Testis (tissue), 2 donors: ENCODE measurements around the gene NFIB.

ENCODE experiments used
- CTCF ChIP-seq, 3 experiments: fragments of 450-650 bp in 2 of 3; fragments of 200-600 bp in 1 of 3; sonication (generic) in 1 of 3; IDR thresholded peaks; one replicate each; pipeline ENCODE4 v1.5.1; 2016 to 2019; ENCODE audit warnings: antibody characterized with exemption in 3 of 3, mild to moderate bottlenecking in 2 of 3, moderate library complexity in 1 of 3
- POLR2A ChIP-seq: fragments of 450-650 bp; IDR thresholded peaks from one replicate; pipeline ENCODE4 v1.6.1; 2017; ENCODE audit warnings: antibody characterized with exemption, mild to moderate bottlenecking, moderate library complexity

DNA sequence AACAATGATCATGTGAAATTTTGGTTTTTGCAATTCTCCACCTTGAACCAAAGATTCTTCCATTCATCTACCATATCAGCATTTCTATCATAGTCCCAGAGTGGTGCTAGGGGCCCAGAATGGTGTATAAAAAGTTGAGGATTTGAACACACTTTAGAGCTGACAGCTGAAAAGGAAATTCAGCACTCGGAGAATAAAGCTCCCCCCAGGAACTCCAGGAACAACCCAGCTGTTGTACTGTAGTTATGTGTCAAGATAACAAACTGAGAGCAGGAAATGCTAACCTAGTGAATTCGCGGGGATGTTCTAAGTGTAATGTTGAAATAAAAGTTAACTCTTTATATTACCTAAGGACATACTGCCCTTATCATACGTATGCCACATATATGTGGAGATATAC is 216.7 kb downstream of the NFIB start:
- TF ChIP-seq CTCF (IDR thresholded peaks at IDR 0.05), result no peak
- TF ChIP-seq POLR2A, result no peak
